Thyroid gland (tissue), 4 donors: ENCODE measurements around the gene NNT. TPM values are rescaled to one million over a fixed set of nuclear protein-coding genes. Genes with fewer than 3 reads are reported as not detected.

Experiments
- DNase-seq, 2 donors: peaks; one replicate each; pipeline ENCODE4 v3.0.0-alpha.2; 2019
- H3K27ac ChIP-seq, 3 donors: fragments of 200-600 bp; sonication (generic); 1 replicate in 2 of 3; 2 replicates in 1 of 3; pipeline ENCODE4 v1.5.1; 2016 to 2019; ENCODE audit warnings: mild to moderate bottlenecking in 1 of 3, moderate library complexity in 1 of 3
- H3K27me3 ChIP-seq: fragments of 200-600 bp; sonication (generic); one replicate; pipeline ENCODE4 v1.5.1; 2019
- H3K36me3 ChIP-seq, 2 donors: fragments of 200-600 bp; sonication (generic); one replicate each; pipeline ENCODE4 v1.5.1; 2016 to 2019
- H3K4me1 ChIP-seq, 2 donors: fragments of 200-600 bp; sonication (generic); one replicate each; pipeline ENCODE4 v1.5.1; 2017 to 2019
- H3K4me3 ChIP-seq, 3 donors: fragments of 200-600 bp; sonication (generic); replicated peaks in 1 of 3; 1 replicate in 2 of 3; 2 replicates in 1 of 3; pipeline ENCODE4 v1.5.1; 2016; ENCODE audit warnings: mild to moderate bottlenecking in 1 of 3
- H3K9me3 ChIP-seq: fragments of 200-600 bp; sonication (generic); one replicate; pipeline ENCODE4 v1.5.1; 2017
- POLR2A ChIP-seq, 2 donors: fragments of 450-650 bp; IDR thresholded peaks; one replicate each; pipeline ENCODE4 v1.6.1; 2017; ENCODE audit warnings: antibody characterized with exemption in 2 of 2, mild to moderate bottlenecking in 2 of 2, moderate library complexity in 1 of 2
- WGBS, 2 donors: methylation state at CpG; one replicate each; pipeline ENCODE4 v1.1.5; 2017; 5-methylcytosine and 5-hydroxymethylcytosine counted together
- intact Hi-C: fragments of 100-400 bp; cut with DNase I; formaldehyde crosslinking; loops from one replicate; pipeline ENCODE4 v1.15.1; 2023
- total RNA-seq, 4 donors: library from RNA; depleted of rRNA; stranded (reverse); fragments of >200 nt; gene quantifications; one replicate each; pipeline ENCODE4 v1.2.3, GENCODE V29; 2016
- TF ChIP-seq, protein P1 (sequence below), 6 experiments: fragments of 200-600 bp in 3 of 6; fragments of 450-650 bp in 3 of 6; sonication (generic) in 3 of 6; IDR thresholded peaks; one replicate each; pipeline ENCODE4 v1.5.1; 2016 to 2019; ENCODE audit warnings: antibody characterized with exemption in 6 of 6, mild to moderate bottlenecking in 2 of 6, inconsistent platforms in 1 of 6, moderate library complexity in 1 of 6

Gene NNT
- total RNA-seq, 4 donors from 2014 or later, result 95.7 to 125 (median 104) TPM

GRCh38 chr5:43582082-43583005 is 20.6 kb upstream of the NNT start:
- H3K27me3 ChIP-seq, result no peaks in the 10 kb centered on the region
- DNase-seq, result no peak
- TF ChIP-seq, protein P1, sequence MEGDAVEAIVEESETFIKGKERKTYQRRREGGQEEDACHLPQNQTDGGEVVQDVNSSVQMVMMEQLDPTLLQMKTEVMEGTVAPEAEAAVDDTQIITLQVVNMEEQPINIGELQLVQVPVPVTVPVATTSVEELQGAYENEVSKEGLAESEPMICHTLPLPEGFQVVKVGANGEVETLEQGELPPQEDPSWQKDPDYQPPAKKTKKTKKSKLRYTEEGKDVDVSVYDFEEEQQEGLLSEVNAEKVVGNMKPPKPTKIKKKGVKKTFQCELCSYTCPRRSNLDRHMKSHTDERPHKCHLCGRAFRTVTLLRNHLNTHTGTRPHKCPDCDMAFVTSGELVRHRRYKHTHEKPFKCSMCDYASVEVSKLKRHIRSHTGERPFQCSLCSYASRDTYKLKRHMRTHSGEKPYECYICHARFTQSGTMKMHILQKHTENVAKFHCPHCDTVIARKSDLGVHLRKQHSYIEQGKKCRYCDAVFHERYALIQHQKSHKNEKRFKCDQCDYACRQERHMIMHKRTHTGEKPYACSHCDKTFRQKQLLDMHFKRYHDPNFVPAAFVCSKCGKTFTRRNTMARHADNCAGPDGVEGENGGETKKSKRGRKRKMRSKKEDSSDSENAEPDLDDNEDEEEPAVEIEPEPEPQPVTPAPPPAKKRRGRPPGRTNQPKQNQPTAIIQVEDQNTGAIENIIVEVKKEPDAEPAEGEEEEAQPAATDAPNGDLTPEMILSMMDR (IDR thresholded peaks at IDR 0.05), result no peak
- TF ChIP-seq POLR2A (IDR thresholded peaks at IDR 0.05), result no peak
- no peaks in the 10 kb centered on the region for H3K9me3 ChIP-seq
- no peaks in the 10 kb centered on the region for H3K4me1 ChIP-seq
- 82 to 87% methylated on average over 4 of the region's 4 CpGs for WGBS, 2 donors
- no peak overlapping the region for H3K4me3 ChIP-seq
- no peak overlapping the region for H3K27ac ChIP-seq
- no peaks in the 10 kb centered on the region for H3K36me3 ChIP-seq
- intact Hi-C loops, result no loop called here

DNA sequence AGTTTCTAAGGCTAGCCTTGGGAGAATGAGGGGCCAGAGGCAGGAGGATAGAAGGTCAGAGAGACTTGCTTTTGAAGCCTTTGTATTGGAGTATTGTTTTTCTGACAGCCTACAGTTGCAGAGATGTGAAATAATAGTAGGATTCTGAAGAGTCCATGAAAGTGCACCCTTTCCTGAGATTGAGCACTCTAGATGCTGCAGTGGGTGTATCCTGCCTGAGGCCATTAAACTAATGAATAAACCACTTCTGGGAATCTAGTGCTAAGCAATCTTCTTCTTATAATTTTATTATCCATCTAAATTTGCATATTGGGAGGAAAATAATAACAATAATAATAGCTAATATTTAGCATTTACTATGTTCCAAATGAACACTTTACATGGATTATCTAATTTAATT is 19.3 kb upstream of the NNT start:
- no peaks in the 10 kb centered on the region for H3K27me3 ChIP-seq
- TF ChIP-seq, protein P1 (IDR thresholded peaks at IDR 0.05), result no peak
- TF ChIP-seq POLR2A (IDR thresholded peaks at IDR 0.05), result no peak
- no peak for DNase-seq
- no peaks in the 10 kb centered on the region for H3K4me1 ChIP-seq
- intact Hi-C loops, result no loop called here
- H3K36me3 ChIP-seq, result no peaks in the 10 kb centered on the region
- no peak overlapping the region for H3K4me3 ChIP-seq
- H3K9me3 ChIP-seq, result no peaks in the 10 kb centered on the region
- H3K27ac ChIP-seq, result no peak overlapping the region

- Histone ChIP-seq H3K27ac (no peak overlapping the region), H3K36me3 (no peaks in the 10 kb centered on the region), H3K4me1 (no peaks in the 10 kb centered on the region), H3K4me3 (no peak overlapping the region), H3K9me3 (no peaks in the 10 kb centered on the region), H3K27me3 (no peaks in the 10 kb centered on the region)
- intact Hi-C loops, result no loop called here
- 90 to 96% methylated on average over 1 of the region's 1 CpG for WGBS, 2 donors
- TF ChIP-seq, protein P1 (IDR thresholded peaks at IDR 0.05), result no peak
- TF ChIP-seq POLR2A (IDR thresholded peaks at IDR 0.05), result no peak
- DNase-seq, result no peak
Measured at GRCh38 chr5:43584166-43584699, 18.7 kb upstream of the NNT start.

DNA sequence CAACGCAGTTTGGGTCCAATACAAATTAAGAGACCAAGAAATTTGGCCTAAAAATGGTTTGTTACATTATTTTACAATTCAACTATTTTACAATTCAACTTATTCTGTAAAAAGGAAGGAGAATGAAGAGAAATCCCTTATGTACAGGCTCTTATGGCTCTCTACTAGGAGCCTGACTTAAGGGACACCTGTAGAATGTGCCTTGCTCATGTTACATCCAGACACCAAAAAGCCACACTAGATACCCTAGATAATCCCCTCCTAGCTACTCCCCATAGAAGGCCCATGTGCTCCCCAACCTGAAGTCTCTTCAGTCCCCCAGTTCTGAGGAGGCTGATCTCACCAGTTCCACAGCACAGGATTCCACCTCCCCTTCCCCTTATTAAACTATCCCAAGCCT is 14.1 kb upstream of the NNT start:
- H3K36me3 ChIP-seq, result no peaks in the 10 kb centered on the region
- no peaks in the 10 kb centered on the region for H3K4me1 ChIP-seq
- intact Hi-C loops, result no loop called here
- H3K4me3 ChIP-seq, result no peak overlapping the region
- DNase-seq, result no peak
- no peak overlapping the region for H3K27ac ChIP-seq
- no peaks in the 10 kb centered on the region for H3K27me3 ChIP-seq
- no peaks in the 10 kb centered on the region for H3K9me3 ChIP-seq
- no peak for TF ChIP-seq POLR2A (IDR thresholded peaks at IDR 0.05)
- TF ChIP-seq, protein P1 (IDR thresholded peaks at IDR 0.05), result no peak
- WGBS, 2 donors, result 35 to 46% methylated on average over 1 of the region's 1 CpG

DNA sequence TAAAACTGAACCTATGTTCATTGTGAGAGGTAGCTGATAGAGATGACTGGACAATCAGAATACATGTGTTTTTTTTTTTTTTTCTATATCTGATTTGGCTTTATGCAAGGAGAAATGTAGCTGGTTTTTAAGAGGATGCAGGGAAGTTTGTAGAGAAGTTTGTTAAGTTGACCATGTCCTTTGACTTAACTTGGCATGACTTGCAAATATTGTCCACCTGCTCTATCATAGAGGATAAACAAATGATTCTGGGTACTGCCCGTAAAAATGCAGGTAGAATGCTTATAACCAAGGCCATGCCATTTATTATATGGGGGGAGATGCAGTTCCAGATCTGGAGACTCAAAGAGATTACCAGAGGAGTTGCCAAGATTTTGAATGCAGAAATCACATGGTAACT is 13.7 kb upstream of the NNT start:
- Histone ChIP-seq H3K36me3 (no peaks in the 10 kb centered on the region), H3K4me3 (no peak overlapping the region), H3K27me3 (no peaks in the 10 kb centered on the region), H3K27ac (no peak overlapping the region), H3K9me3 (no peaks in the 10 kb centered on the region), H3K4me1 (no peaks in the 10 kb centered on the region)
- intact Hi-C loops, result no loop called here
- 97 to 98% methylated on average over 1 of the region's 1 CpG for WGBS, 2 donors
- DNase-seq, result no peak
- no peak for TF ChIP-seq POLR2A (IDR thresholded peaks at IDR 0.05)
- TF ChIP-seq, protein P1 (IDR thresholded peaks at IDR 0.05), result no peak
